GM12872 (cell line): ENCODE measurements around the gene MS4A15.

Experiments used
- TF ChIP-seq, protein P1 (sequence below): IDR thresholded peaks from 3 replicates; pipeline ENCODE4 v1.5.1; 2011; ENCODE audit warnings: low read depth, mild to moderate bottlenecking, low read length, moderate library complexity; ENCODE audit not compliant: insufficient read depth

Gene MS4A15

DNA sequence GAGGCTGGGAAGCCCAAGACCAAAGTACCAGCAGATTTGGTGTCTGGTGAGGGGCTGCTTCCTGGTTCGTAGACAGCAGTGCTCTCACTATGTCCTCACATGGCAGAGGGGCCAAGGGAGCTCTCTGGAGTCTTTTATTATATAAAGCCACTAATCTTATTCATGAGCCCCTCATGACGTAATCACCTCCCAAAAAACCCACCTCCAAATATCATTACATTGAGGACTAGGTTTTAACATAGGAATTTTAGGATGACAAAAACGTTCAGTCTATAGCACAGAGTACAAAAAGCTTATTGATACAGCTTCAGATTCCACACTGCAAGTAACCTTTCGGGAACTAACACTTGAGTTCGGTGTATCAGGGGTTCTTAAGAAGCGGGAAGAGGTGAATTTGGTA lies 36.2 kb upstream of the MS4A15 start:
- TF ChIP-seq, protein P1, sequence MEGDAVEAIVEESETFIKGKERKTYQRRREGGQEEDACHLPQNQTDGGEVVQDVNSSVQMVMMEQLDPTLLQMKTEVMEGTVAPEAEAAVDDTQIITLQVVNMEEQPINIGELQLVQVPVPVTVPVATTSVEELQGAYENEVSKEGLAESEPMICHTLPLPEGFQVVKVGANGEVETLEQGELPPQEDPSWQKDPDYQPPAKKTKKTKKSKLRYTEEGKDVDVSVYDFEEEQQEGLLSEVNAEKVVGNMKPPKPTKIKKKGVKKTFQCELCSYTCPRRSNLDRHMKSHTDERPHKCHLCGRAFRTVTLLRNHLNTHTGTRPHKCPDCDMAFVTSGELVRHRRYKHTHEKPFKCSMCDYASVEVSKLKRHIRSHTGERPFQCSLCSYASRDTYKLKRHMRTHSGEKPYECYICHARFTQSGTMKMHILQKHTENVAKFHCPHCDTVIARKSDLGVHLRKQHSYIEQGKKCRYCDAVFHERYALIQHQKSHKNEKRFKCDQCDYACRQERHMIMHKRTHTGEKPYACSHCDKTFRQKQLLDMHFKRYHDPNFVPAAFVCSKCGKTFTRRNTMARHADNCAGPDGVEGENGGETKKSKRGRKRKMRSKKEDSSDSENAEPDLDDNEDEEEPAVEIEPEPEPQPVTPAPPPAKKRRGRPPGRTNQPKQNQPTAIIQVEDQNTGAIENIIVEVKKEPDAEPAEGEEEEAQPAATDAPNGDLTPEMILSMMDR: no peak

DNA sequence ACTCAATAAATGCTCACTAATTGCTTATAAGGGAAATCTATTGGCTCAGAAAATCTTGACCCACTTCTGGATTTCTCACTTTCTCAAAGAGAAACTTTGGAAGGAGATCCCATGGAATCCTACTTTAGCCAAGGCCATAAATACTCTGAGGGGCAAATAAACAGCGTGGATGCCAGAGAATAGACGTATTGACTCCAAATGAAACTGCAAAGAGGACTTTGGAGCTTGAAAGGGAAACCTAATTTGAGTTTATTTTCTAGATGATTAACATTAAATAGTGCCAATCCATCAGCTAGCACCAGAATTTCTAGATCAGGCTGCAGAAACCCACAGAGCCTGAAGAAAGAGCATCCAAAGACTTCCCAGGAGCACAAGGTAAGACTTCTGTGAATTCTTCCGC lies 32.2 kb upstream of the MS4A15 start, which contains the start of gene MS4A18:
MS4A18 (plus strand) TSS at position 301 of the 400 bp plus-strand sequence.
- TF ChIP-seq, protein P1: no peak

GRCh38 chr11:60725592-60725991 lies 31.1 kb upstream of the MS4A15 start:
- TF ChIP-seq, protein P1: no peak

DNA sequence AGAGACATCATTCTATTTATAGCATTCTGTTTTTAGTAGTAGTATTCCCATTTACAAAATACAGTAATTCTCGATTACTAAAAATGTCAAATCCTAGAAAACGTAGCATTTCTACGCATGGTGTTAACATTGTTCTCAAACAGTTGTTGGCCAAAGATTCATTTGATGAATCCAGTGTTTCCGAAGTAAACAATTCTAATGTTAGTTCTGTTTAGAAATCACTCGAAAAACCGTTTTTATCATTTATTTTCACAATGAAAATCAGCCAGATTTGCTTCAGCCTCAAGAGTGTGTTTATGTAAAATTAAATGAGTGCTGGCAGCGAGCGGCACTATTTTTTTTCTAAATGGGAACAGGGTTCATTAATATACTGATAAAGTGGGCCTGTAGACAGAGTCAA lies 25.1 kb upstream of the MS4A15 start:
- TF ChIP-seq, protein P1: no peak

DNA sequence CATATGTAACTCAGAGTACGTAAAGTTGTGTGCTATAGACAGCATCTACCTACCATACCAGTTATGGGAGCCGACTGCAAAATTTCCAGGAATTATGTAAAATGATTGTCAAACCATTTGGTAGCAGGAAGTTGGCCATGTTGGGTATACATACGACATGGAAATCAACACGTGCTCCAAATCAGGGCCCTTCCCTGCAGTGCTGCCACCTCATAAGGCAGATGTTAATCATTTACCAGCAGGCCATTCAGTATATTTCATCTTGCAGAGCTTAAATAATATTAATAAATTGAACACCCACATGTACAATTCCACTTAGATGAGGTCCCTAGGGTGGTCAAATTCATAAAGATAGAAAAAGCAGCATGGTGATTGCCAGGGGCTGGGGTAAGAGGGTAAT lies 22.4 kb upstream of the MS4A15 start:
- TF ChIP-seq, protein P1: no peak

DNA sequence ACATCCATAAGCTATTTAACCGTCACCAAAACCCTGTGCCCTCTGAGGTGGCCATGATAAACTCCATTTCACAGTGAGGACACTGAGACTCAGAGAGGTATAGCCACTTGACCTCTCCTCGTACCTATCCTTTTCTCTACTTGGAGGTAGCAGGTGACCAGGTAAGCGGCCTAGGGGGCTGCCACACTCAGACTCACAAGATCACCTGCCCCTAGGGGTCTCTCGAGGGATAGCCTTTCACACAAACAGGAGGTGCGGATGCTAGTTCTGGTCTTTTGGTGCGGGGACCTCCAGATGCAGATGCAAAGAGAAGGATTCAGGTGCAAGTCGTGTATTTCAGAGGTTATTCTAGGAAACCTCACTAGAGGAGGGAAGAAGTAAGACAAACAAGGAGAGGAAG lies 17.6 kb upstream of the MS4A15 start:
- TF ChIP-seq, protein P1: peak; percentile 29; the same call in 1 of the 3 replicates

DNA sequence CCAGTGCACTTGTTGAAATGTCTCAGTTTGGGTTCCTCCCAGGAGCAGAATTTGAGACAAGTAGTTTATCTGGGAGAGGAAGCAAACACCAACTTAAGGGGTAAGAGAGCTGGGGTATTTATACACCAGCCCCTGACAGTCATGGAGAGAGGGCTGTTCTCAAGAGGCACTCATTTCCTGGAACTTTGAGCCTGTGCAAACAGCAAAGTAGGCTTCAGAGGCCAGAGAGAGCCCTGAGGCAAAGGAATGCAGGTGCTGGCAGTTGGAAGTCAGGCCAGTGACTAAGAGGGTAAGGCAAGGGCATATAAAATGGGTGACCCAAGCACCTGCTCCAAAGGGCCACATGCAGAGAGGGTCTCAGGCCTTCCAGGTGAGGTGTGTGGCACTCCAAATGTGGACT lies 16.1 kb upstream of the MS4A15 start:
- TF ChIP-seq, protein P1: no peak

- TF ChIP-seq, protein P1: no peak
Measured at GRCh38 chr11:60741421-60741820, 15.2 kb upstream of the MS4A15 start.
